GM12878 (cell line): Measurements from ENCODE around the gene RBM4B.

ENCODE experiments used
- CHD2 ChIP-seq: IDR thresholded peaks from 2 replicates; pipeline ENCODE4 v1.6.1; 2011; ENCODE audit warnings: low read depth, low read length, improper control_type of control experiment, borderline replicate concordance
- NRF1 ChIP-seq: conservative IDR thresholded peaks from 2 replicates; pipeline ENCODE4 v1.6.1; 2011; ENCODE audit warnings: mild to moderate bottlenecking, low read depth, low read length, improper control_type of control experiment
- POLR2A ChIP-seq: IDR thresholded peaks from 2 replicates; pipeline ENCODE4 v1.6.1; 2011; ENCODE audit warnings: low read depth, mild to moderate bottlenecking, low read length
- SIN3A ChIP-seq: IDR thresholded peaks from 2 replicates; pipeline ENCODE4 v1.6.1; 2012; ENCODE audit warnings: low read depth, low read length, improper control_type of control experiment
- SRF ChIP-seq, 2 experiments: IDR thresholded peaks; 2 replicates each; pipeline ENCODE4 v1.6.1; 2011; ENCODE audit warnings: low read depth in 2 of 2, low read length in 2 of 2, mild to moderate bottlenecking in 1 of 2, moderate library complexity in 1 of 2

- TF ChIP-seq NRF1 (no peak), SIN3A (no peak), CHD2 (no peak), POLR2A (no peak), SRF (IDR thresholded peaks at IDR 0.05; ENCODE audit: low read depth in 2 of 2, low read length in 2 of 2) (no peak)
These were observed 29.8 kb upstream of the RBM4B start for GRCh38 chr11:66707486-66707885.
